HepG2 (cell line): ENCODE measurements around the gene ZFR2. TPM values are rescaled to one million over a fixed set of nuclear protein-coding genes. Genes with fewer than 3 reads are reported as not detected.

Source experiments
- ADNP ChIP-seq: sonication (generic); formaldehyde crosslinking; IDR thresholded peaks from 2 replicates; pipeline ENCODE4 v1.4.0; 2020; ENCODE audit warnings: missing genetic modification reagents
- BORCS8-MEF2B ChIP-seq: sonication (generic); formaldehyde crosslinking; IDR thresholded peaks from 2 replicates; pipeline ENCODE4 v1.8.0; 2022; ENCODE audit warnings: mild to moderate bottlenecking, missing genetic modification reagents
- ELF3 ChIP-seq: IDR thresholded peaks from 2 replicates; pipeline ENCODE4 v1.6.1; 2016; ENCODE audit warnings: missing genetic modification reagents, missing compliant biosample characterization
- EP300 ChIP-seq, 3 experiments: sonication (generic) in 1 of 3; formaldehyde crosslinking in 1 of 3; IDR thresholded peaks; 2 replicates each; pipeline versions ENCODE4 v1.5.1 to v1.6.1; 2011 to 2020; ENCODE audit warnings: low read depth in 2 of 3, low read length in 2 of 3, borderline replicate concordance in 1 of 3, improper control_type of control experiment in 1 of 3, mild to moderate bottlenecking in 1 of 3, missing genetic modification reagents in 1 of 3, moderate library complexity in 1 of 3
- FOXK1 ChIP-seq: sonication (generic); formaldehyde crosslinking; IDR thresholded peaks from 2 replicates; pipeline ENCODE4 v1.4.0; 2020; ENCODE audit warnings: low read depth, missing genetic modification reagents, borderline replicate concordance
- GATAD2A ChIP-seq: IDR thresholded peaks from 2 replicates; pipeline ENCODE4 v1.6.1; 2016
- IKZF1 ChIP-seq: fragments of 450-650 bp; IDR thresholded peaks from 2 replicates; pipeline ENCODE4 v1.7.1; 2016
- POGZ ChIP-seq: sonication (generic); formaldehyde crosslinking; IDR thresholded peaks from 2 replicates; pipeline ENCODE4 v1.4.0; 2020; ENCODE audit warnings: mild to moderate bottlenecking, missing genetic modification reagents
- SOX6 ChIP-seq, 2 experiments: fragments of 450-650 bp in 1 of 2; sonication (generic) in 1 of 2; formaldehyde crosslinking in 1 of 2; IDR thresholded peaks; 2 replicates each; pipeline versions ENCODE4 v1.4.0 to v1.6.1; 2017 to 2020; ENCODE audit warnings: antibody characterized with exemption in 1 of 2, mild to moderate bottlenecking in 1 of 2, missing genetic modification reagents in 1 of 2
- TBL1XR1 ChIP-seq: fragments of 150-350 bp; IDR thresholded peaks from 2 replicates; pipeline ENCODE4 v1.6.1; 2014; ENCODE audit warnings: borderline replicate concordance, low read length; ENCODE audit not compliant: partially characterized antibody
- ZBTB42 ChIP-seq: sonication (generic); formaldehyde crosslinking; IDR thresholded peaks from 2 replicates; pipeline ENCODE4 v1.5.0; 2020; ENCODE audit warnings: mild to moderate bottlenecking, missing genetic modification reagents
- ZFX ChIP-seq: sonication (generic); formaldehyde crosslinking; IDR thresholded peaks from 2 replicates; pipeline ENCODE4 v1.4.0; 2020; ENCODE audit warnings: mild to moderate bottlenecking, low read depth, missing genetic modification reagents, moderate library complexity
- polyA plus RNA-seq, 8 experiments: library from polyadenylated mRNA; depleted of rRNA in 3 of 8; stranded (reverse) in 7 of 8; unstranded in 1 of 8; fragments of >200 nt; fragmentation: Illumina TruSeq in 4 of 8; extraction: Trizol in 4 of 8; gene quantifications; 2 replicates each; pipeline versions ENCODE4 v1.2.1 to v1.2.3, GENCODE V29; 2011 to 2016; ENCODE audit warnings: low read depth in 4 of 8, missing spikeins in 1 of 8, mixed read lengths in 1 of 8; ENCODE audit not compliant: insufficient read depth in 1 of 8
- total RNA-seq, 5 experiments: library from RNA; depleted of rRNA; stranded (reverse); fragments of >200 nt; fragmentation: Illumina TruSeq; extraction: Trizol; gene quantifications; 2 replicates each; pipeline ENCODE4 v1.2.3, GENCODE V29; 2016; ENCODE audit warnings: low read depth in 1 of 5
- TF ChIP-seq, protein P1 (sequence below): sonication (generic); formaldehyde crosslinking; IDR thresholded peaks from 2 replicates; pipeline ENCODE4 v1.5.0; 2020; ENCODE audit warnings: missing genetic modification reagents
- TF ChIP-seq, protein P2 (sequence below): sonication (generic); formaldehyde crosslinking; IDR thresholded peaks from 2 replicates; pipeline ENCODE4 v1.5.0; 2020; ENCODE audit warnings: mild to moderate bottlenecking, low read depth, missing genetic modification reagents, borderline replicate concordance
- TF ChIP-seq, protein P3 (sequence below): IDR thresholded peaks from 2 replicates; pipeline ENCODE4 v1.6.1; 2012; ENCODE audit warnings: low read depth, low read length, improper control_type of control experiment
- TF ChIP-seq, protein P4 (sequence below): fragments of 450-650 bp; IDR thresholded peaks from 2 replicates; pipeline ENCODE4 v1.6.1; 2017; ENCODE audit warnings: mild to moderate bottlenecking

Gene ZFR2
- total and polyA plus RNA-seq, 2 of the 13 experiments (the other 11 are each of a cell fraction or from before 2014, with no cell fraction given): 0.37 to 0.69 TPM

DNA sequence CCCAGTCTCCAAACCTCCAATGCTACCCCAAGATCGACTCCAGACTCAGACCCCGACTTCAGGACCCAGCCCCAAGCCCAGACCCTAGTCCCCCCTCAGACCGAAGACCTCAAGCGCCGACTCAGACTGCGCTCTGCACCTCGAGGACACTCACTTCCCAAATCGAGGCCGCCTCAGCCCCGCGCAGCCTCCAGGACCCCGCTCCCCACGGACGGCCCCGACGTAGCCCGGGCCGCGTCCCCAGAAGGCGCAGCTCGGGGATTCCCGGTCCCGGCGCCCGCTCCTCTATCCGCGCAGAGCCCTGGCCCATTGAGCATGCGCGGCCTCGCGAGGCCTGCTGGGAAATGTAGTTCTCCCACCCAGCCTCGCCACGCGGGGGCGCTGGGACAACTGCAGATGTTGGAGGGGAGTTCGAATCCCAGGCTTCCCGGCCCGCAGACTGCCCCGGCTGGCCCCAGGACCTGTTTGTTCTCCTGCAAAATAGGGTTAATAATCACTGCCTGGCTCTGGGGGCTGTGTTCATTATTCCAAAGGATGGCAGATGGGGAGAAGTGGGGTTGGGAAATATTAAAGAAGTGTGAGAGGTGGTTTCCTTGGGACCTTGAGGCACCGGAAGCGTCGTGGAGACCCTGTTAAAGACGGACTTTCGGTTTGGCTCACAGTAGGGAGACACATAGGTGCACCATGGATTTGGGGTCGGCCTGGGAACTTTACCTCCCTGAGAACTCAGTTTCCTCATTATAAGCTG, 107.3 kb downstream of the ZFR2 start, which contains the start of gene APBA3 (continued):
- TF ChIP-seq EP300 (IDR thresholded peaks at IDR 0.05; ENCODE audit: low read depth in 2 of 2, low read length in 2 of 2) (peak in 1 of 2 experiments; percentile 41; a peak in 1 of 4 replicates), EP300 (CRISPR knock-in tag; IDR thresholded peaks at IDR 0.05; ENCODE audit: borderline replicate concordance) (no peak), POGZ (peak; percentile 37), IKZF1 (no peak), ADNP (CRISPR knock-in tag) (peak; percentile 95), BORCS8-MEF2B (CRISPR knock-in tag) (0 out of 2 replicates have a peak, but pooled peaks have one; percentile 33), ZFX (CRISPR knock-in tag) (peak; percentile 36; the same call in 1 of the 2 replicates), TBL1XR1 (peak; percentile 61), GATAD2A (CRISPR knock-in tag) (peak; percentile 25; the same call in 1 of the 2 replicates), SOX6 (IDR thresholded peaks at IDR 0.05) (no peak), SOX6 (CRISPR knock-in tag; IDR thresholded peaks at IDR 0.05) (no peak), ELF3 (CRISPR knock-in tag) (peak; percentile 50; the same call in 1 of the 2 replicates), FOXK1 (CRISPR knock-in tag) (peak; percentile 25; the same call in 1 of the 2 replicates), ZBTB42 (CRISPR knock-in tag) (peak; percentile 79)
- TF ChIP-seq, protein P1, sequence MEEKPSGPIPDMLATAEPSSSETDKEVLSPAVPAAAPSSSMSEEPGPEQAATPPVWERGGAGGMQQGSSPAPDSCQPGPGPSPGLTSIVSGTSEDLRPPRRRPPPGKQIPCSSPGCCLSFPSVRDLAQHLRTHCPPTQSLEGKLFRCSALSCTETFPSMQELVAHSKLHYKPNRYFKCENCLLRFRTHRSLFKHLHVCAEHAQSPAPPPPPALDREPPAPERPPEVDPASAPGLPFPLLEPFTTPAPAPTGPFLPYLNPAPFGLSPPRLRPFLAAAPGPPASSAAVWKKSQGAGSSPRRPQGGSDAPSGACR (CRISPR knock-in tag): no peak
- TF ChIP-seq, protein P2, sequence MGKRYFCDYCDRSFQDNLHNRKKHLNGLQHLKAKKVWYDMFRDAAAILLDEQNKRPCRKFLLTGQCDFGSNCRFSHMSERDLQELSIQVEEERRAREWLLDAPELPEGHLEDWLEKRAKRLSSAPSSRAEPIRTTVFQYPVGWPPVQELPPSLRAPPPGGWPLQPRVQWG (CRISPR knock-in tag): no peak
- TF ChIP-seq, protein P3, sequence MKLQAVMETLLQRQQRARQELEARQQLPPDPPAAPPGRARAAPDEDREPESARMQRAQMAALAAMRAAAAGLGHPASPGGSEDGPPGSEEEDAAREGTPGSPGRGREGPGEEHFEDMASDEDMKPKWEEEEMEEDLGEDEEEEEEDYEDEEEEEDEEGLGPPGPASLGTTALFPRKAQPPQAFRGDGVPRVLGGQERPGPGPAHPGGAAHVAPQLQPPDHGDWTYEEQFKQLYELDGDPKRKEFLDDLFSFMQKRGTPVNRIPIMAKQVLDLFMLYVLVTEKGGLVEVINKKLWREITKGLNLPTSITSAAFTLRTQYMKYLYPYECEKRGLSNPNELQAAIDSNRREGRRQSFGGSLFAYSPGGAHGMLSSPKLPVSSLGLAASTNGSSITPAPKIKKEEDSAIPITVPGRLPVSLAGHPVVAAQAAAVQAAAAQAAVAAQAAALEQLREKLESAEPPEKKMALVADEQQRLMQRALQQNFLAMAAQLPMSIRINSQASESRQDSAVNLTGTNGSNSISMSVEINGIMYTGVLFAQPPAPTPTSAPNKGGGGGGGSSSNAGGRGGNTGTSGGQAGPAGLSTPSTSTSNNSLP: peak; percentile 67; the same call in 1 of the 2 replicates
- TF ChIP-seq, protein P4, sequence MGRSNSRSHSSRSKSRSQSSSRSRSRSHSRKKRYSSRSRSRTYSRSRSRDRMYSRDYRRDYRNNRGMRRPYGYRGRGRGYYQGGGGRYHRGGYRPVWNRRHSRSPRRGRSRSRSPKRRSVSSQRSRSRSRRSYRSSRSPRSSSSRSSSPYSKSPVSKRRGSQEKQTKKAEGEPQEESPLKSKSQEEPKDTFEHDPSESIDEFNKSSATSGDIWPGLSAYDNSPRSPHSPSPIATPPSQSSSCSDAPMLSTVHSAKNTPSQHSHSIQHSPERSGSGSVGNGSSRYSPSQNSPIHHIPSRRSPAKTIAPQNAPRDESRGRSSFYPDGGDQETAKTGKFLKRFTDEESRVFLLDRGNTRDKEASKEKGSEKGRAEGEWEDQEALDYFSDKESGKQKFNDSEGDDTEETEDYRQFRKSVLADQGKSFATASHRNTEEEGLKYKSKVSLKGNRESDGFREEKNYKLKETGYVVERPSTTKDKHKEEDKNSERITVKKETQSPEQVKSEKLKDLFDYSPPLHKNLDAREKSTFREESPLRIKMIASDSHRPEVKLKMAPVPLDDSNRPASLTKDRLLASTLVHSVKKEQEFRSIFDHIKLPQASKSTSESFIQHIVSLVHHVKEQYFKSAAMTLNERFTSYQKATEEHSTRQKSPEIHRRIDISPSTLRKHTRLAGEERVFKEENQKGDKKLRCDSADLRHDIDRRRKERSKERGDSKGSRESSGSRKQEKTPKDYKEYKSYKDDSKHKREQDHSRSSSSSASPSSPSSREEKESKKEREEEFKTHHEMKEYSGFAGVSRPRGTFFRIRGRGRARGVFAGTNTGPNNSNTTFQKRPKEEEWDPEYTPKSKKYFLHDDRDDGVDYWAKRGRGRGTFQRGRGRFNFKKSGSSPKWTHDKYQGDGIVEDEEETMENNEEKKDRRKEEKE: no peak
